NOMO-1 treated with DMSO at 0.1 percent for 48 hours (cell line): ENCODE data around the gene SPATA20.

Experiments used
- DNase-seq: peaks from one replicate; lab custom pipeline; 2025; ENCODE audit not compliant: unreplicated experiment; lab: John Stamatoyannopoulos, UW

SPATA20 gene

DNA sequence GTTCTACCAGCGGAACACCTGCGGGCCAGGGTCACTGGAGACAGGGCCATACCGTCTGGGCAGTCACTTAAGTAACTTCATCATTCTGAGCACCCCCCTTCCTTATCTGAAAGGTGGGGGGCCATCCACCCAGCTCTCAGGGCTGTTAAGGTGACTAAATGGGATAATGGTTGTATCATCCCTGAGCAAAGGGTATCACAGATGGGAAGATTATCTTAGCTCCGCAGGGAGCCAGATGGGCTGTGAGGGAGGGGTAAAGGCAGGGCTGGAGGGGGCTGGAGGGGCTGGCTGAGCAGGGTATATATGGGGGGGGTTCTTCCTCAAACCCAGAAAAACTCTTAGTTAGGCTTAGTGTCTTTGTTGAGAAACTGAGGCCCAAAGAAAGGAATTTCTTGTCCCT is 10.7 kb downstream of the SPATA20 start:
- no peak for DNase-seq

- no peak for DNase-seq
Measured at GRCh38 chr17:50558091-50558490, 11.1 kb downstream of the SPATA20 start.

GRCh38 chr17:50558581-50558940 is 11.6 kb downstream of the SPATA20 start:
- DNase-seq: no peak

- DNase-seq: no peak
Measured at GRCh38 chr17:50558941-50559614, 12.1 kb downstream of the SPATA20 start.

DNA sequence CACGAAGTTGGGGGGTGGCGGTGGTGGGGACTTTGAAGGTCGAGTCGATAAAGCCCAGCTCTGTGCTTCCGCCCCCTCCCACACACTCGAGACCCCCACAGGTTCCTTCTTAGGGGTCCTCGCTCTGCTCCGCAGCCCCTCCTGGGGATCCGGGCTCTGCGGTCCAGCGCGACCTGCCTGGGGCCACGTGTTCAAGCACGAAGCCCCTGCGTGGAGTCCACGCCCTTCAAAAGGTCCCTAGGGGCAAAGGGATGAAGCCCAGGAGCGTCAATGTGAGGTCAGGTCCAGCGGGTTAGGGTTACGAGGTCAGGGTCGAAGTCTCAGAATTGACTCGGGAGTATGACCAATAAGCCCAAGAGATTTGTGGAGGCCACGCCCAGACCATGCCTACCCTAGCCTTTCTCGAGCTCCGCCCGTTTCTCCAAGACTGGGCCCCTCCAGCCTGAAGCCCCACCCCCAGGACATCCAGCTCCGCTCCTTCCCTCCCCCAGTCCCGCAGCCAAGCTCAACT is 12.8 kb downstream of the SPATA20 start:
- DNase-seq: peak; percentile 43

DNA sequence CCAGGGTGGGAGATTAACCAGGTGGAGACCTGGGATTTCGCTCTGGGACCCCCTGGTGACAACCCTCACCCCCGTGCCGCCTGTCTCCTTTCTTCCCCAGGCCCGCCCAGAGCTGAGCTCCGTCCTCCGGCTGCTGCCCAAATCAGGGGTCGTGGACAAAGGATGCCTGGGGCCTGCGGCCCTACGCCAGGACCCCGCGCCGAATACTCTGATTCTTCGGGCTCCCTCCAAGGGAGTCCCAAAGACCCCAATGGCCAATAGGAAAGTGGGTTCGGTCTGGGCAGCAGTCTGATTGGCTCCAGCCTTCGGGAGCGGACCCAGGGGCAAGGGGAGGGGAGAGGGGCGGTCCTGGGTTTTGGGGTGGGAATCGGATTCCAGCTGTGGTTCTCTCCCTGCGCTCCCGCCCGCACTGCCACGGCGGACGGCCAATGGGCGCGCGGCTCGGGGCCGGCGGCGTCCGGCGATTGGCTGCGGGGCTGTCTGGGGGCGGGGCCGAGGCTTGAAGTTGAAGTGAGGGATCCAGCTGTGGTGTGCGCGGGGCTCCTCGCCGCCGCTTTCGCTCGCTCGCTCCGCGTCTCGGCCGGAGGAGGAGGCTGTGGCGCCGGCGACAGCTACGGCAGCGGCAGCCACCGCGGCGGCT is 13.3 kb downstream of the SPATA20 start, which contains the start of gene CACNA1G:
TSS of gene CACNA1G (plus strand) at position 531 of the 640 bp plus-strand sequence. CDS start 745 bp downstream, outside the sequence.
- peak; percentile 83 for DNase-seq

DNA sequence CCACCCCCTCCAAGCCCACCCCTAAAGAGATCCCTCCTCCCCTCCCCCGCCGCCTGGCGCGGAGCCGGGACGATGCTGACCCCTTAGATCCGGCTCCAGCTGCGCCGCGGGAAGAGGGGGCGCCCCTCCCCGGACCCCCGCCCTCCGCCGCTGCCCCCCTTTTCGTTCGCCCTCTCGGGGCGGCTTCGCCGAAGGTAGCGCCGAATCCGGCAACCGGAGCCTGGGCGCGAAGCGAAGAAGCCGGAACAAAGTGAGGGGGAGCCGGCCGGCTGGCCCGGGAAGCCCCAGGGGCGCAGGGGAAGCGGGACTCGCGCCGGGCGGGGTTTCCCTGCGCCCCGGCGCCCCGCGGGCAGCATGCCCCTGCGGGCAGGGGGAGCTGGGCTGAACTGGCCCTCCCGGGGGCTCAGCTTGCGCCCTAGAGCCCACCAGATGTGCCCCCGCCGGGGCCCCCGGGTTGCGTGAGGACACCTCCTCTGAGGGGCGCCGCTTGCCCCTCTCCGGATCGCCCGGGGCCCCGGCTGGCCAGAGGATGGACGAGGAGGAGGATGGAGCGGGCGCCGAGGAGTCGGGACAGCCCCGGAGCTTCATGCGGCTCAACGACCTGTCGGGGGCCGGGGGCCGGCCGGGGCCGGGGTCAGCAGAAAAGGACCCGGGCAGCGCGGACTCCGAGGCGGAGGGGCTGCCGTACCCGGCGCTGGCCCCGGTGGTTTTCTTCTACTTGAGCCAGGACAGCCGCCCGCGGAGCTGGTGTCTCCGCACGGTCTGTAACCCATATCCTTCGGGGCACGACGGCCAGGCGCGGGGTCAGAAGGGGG is 14.2 kb downstream of the SPATA20 start:
- no peak for DNase-seq

DNA sequence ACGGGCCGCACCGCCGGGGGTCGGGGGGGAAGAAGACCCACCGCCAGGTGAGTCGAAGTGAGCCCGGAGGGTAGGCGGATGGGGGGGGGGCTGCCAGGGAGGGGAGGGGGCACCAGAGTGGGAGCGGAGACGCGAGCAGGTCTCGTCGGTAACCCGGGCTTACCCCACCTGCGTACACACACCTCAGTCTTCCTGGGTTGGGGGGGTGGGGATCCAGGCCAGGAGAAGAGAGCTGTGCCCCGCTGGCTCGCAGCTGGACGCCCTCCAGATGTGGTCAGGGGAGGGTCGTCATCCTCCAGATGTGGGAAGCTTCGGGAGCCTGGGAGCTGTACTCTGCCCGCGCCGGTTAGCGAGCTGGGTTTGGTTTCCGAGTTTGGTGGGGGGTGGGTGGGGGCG is 14.8 kb downstream of the SPATA20 start:
- no peak for DNase-seq

GRCh38 chr17:50562242-50563091 is 15.5 kb downstream of the SPATA20 start:
- DNase-seq: no peak

DNA sequence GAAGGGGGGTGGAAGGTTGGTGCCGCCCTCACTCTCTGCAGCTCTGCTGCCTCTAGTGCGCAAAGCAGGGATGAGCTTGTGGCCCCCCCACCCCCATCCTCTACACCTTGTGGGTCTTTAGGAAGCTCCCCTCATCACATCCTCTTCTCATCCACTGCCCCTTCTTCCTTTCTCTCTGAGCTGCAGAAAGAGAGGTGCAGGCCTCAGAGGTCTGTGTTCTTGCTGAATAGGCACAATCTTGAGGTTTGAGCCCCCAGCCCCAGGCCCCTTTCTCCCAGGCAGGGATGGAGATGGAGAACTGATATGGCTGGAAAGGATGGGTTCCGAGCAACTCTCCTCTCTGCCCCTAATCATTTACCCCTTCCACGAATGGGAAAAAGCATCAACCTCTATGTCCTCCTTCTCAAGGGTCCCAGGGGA is 16.1 kb downstream of the SPATA20 start:
- DNase-seq: no peak

DNA sequence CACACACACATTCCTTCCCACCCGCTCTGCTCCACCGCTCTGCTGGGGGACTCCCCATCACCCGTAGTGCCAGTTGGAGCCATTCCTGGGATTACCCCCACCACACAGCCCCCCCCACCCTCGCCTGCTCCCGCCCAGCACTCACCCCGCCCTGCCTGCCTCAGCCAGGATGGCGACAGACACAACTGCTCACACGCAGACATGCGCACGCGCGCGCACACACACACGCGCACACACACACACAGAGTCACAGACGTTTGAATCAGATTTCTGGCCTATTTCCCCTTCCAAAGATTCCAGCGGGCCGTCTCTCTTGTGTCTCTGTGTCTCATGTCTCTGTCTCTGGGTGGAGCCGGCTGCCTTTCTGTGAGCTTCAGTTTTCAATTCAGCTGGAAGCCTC is 17.9 kb downstream of the SPATA20 start:
- DNase-seq: no peak

DNA sequence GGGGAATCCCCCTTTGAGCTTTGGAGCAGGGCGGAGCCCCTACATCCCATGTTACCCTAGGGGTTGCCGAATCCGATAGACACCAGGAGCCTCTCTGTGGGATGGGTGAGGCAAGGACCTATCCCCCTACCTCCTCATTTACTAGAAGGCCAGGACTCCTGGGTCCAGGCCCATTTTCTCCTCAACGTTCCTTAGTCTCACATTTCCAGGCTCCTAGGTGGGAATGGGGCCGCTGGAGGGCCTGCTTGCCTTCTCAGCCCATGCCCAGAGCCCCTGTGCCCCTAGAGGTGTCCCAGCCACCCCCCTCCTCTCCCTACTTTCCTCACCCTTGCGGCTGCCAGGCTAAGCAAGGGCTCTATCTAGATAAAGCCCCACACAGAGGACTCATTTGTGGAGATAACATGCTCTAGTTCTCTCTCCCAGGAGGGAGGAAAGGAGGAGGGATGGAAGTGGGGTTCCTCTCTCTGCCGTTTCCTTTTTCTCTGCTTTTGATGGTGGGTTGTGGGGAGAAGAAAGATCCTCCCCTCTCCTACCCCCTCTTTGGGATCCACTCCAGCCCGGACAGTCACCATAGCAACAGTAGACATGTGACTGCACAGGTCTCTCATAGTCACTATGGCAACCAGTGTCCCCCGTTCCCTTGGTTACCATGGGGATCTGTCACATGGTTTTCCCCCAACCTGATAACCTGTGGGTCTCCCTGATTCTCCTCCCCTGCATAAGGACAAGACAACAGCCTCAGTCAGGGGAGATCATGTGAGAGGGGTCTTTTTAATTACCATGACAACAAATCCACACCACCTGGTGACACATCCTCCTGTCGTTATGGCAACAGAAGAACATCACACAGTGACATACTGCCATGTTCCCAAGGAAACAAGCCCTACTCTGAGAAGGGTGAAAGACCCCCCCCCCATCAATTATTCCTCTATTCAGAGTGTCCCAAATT is 18.7 kb downstream of the SPATA20 start:
- no peak for DNase-seq

GRCh38 chr17:50566886-50567285 is 19.9 kb downstream of the SPATA20 start:
- no peak for DNase-seq

DNA sequence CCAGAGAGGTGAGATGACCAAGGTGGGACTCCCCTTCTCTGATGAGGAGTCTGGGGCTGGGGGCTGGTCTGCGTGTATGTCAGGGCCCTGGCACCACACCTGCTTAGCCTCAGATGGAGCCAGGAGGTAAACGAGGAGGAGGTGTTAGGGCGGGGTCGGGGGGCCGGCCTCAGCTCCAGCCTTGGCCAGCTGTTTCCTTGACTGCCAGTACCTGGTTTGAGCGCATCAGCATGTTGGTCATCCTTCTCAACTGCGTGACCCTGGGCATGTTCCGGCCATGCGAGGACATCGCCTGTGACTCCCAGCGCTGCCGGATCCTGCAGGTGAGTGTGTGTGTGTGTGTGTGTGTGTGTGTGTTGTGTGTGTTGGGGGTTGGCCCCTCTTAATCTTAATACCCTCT is 21.7 kb downstream of the SPATA20 start:
- DNase-seq: no peak

GRCh38 chr17:50569592-50569991 is 22.6 kb downstream of the SPATA20 start:
- DNase-seq: no peak

GRCh38 chr17:50570032-50570431 is 23.1 kb downstream of the SPATA20 start:
- no peak for DNase-seq

GRCh38 chr17:50570528-50570927 is 23.6 kb downstream of the SPATA20 start:
- no peak for DNase-seq

- no peak for DNase-seq
Measured at GRCh38 chr17:50571681-50572080, 24.7 kb downstream of the SPATA20 start.

DNA sequence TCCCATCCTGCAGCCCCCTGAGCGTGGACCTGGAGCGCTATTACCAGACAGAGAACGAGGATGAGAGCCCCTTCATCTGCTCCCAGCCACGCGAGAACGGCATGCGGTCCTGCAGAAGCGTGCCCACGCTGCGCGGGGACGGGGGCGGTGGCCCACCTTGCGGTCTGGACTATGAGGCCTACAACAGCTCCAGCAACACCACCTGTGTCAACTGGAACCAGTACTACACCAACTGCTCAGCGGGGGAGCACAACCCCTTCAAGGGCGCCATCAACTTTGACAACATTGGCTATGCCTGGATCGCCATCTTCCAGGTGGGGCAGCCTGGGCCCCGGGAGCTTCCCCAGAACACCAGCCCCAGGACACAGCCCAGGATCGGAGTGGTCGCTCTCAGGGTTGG is 25.6 kb downstream of the SPATA20 start:
- DNase-seq: no peak
